ENCODE measurements around the gene ARHGAP27. TPM values are rescaled to one million over a fixed set of nuclear protein-coding genes. Genes with fewer than 3 reads are reported as not detected.

ARHGAP27 gene
- total and polyA plus RNA-seq, 2 experiments from 2014 or later, result 21.1 to 27.9 TPM

DNA sequence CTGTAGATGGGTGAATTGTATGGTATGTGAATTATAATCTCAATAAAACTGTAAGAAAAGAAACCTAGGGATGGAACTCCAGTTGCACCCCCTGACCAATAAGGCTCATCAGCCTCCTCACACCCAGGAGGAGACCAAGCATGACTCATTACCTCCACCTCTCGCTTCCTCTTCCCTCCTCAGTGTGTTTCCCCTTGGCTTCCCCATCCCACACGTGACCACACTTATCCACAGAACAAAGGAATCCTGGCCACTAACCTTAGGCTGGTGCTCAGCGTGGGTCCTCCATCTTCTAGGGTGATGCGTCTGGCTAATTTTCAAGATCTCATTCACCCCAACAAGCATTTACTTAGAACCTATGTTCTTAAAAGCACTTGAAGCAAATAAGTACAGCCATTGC lies 79.6 kb downstream of the ARHGAP27 start:
- no peak overlapping the region for H3K27ac ChIP-seq
- 92% methylated on average over 4 of the region's 4 CpGs for WGBS (ENCODE audit: low lambda C conversion rate, missing lambda C conversion rate)
- H3K79me2 ChIP-seq, result no peaks in the 10 kb centered on the region
- H3K27me3 ChIP-seq, result no peaks in the 10 kb centered on the region
- H3K9me2 ChIP-seq (replicated peaks; ENCODE audit: insufficient read depth), result no peaks in the 10 kb centered on the region
- no peaks in the 10 kb centered on the region for H3K36me3 ChIP-seq (replicated peaks; ENCODE audit: insufficient read depth, low read depth)
- no peak for DNase-seq (ENCODE audit: low spot score)
- no peak overlapping the region for H2AFZ ChIP-seq
- no peak overlapping the region for H3K4me2 ChIP-seq
- no peak for TF ChIP-seq EZH2phosphoT487 (IDR thresholded peaks at IDR 0.05; ENCODE audit: low read depth, severe bottlenecking, unreplicated experiment)
- TF ChIP-seq EZH2 (IDR thresholded peaks at IDR 0.05; ENCODE audit: borderline replicate concordance), result no peak
- TF ChIP-seq CTCF (IDR thresholded peaks at IDR 0.05; ENCODE audit: poor library complexity), result no peak
- H4K20me1 ChIP-seq (ENCODE audit: insufficient read depth, poor library complexity, severe bottlenecking), result no peaks in the 10 kb centered on the region
- no peak overlapping the region for H3K4me3 ChIP-seq
- H3K4me1 ChIP-seq (ENCODE audit: insufficient read depth), result no peaks in the 10 kb centered on the region
- H3K9me3 ChIP-seq (ENCODE audit: low read depth), result no peaks in the 10 kb centered on the region

DNA sequence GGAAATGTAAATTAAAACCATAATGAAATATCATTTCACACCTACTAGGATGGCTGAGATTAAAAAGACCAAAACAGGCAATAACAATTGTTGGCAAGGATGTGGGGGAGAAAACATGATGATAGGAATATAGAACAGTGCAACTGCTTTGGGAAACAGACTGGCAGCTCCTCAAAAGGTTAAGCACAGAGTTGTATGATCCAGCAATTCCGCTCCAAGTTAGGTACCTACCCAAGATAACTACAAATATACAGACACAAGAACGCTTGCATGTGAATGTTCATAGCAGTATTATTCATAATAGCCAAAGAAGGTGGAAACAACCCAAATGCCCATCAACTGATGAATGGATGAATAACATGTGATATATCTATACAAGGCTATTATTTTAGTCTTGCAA lies 80.8 kb downstream of the ARHGAP27 start:
- Histone ChIP-seq H4K20me1 (ENCODE audit: insufficient read depth, poor library complexity, severe bottlenecking) (no peaks in the 10 kb centered on the region), H3K9me2 (replicated peaks; ENCODE audit: insufficient read depth) (no peaks in the 10 kb centered on the region), H3K4me1 (ENCODE audit: insufficient read depth) (no peaks in the 10 kb centered on the region), H3K27me3 (no peaks in the 10 kb centered on the region), H3K4me3 (no peak overlapping the region), H3K79me2 (no peaks in the 10 kb centered on the region), H3K36me3 (replicated peaks; ENCODE audit: insufficient read depth, low read depth) (no peaks in the 10 kb centered on the region), H3K4me2 (no peak overlapping the region), H2AFZ (no peak overlapping the region), H3K27ac (no peak overlapping the region), H3K9me3 (ENCODE audit: low read depth) (no peaks in the 10 kb centered on the region)
- TF ChIP-seq EZH2phosphoT487 (IDR thresholded peaks at IDR 0.05; ENCODE audit: low read depth, severe bottlenecking, unreplicated experiment), result no peak
- no peak for TF ChIP-seq CTCF (IDR thresholded peaks at IDR 0.05; ENCODE audit: poor library complexity)
- no peak for TF ChIP-seq EZH2 (IDR thresholded peaks at IDR 0.05; ENCODE audit: borderline replicate concordance)
- DNase-seq (ENCODE audit: low spot score), result no peak
- WGBS (ENCODE audit: low lambda C conversion rate, missing lambda C conversion rate), result 100% methylated on average over 2 of the region's 2 CpGs

DNA sequence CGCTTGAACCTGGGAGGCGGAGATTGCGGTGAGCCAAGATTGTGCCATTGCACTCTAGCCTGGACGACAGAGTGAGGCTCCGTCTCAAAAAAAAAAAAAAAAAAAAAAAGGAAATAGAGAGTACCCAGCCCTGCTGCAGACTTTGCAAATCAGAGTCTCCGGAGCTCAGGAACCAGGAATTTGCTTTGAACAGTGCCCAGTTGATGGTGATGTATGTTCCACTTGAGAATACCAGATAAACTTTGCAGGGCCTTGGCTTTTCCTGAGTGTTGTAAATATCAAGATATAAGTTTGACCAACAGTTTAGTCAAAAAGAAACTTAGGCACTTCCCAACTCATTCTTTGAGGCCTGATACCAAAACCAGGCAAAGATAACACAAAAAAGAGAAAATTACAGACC lies 85.2 kb downstream of the ARHGAP27 start:
- Histone ChIP-seq H3K27ac (no peak overlapping the region), H4K20me1 (ENCODE audit: insufficient read depth, poor library complexity, severe bottlenecking) (no peaks in the 10 kb centered on the region), H2AFZ (no peak overlapping the region), H3K4me2 (no peak overlapping the region), H3K27me3 (no peaks in the 10 kb centered on the region), H3K4me3 (no peak overlapping the region), H3K79me2 (no peaks in the 10 kb centered on the region), H3K4me1 (ENCODE audit: insufficient read depth) (no peaks in the 10 kb centered on the region), H3K9me3 (ENCODE audit: low read depth) (no peaks in the 10 kb centered on the region), H3K36me3 (replicated peaks; ENCODE audit: insufficient read depth, low read depth) (no peaks in the 10 kb centered on the region), H3K9me2 (replicated peaks; ENCODE audit: insufficient read depth) (no peaks in the 10 kb centered on the region)
- DNase-seq (ENCODE audit: low spot score), result no peak
- WGBS (ENCODE audit: low lambda C conversion rate, missing lambda C conversion rate), result 85% methylated on average over 6 of the region's 6 CpGs
- TF ChIP-seq EZH2phosphoT487 (IDR thresholded peaks at IDR 0.05; ENCODE audit: low read depth, severe bottlenecking, unreplicated experiment), result no peak

GRCh38 chr17:45346216-45347015 lies 86.3 kb downstream of the ARHGAP27 start:
- no peaks in the 10 kb centered on the region for H3K9me3 ChIP-seq (ENCODE audit: low read depth)
- no peak for TF ChIP-seq EZH2 (IDR thresholded peaks at IDR 0.05; ENCODE audit: borderline replicate concordance)
- TF ChIP-seq EZH2phosphoT487 (IDR thresholded peaks at IDR 0.05; ENCODE audit: low read depth, severe bottlenecking, unreplicated experiment), result no peak
- TF ChIP-seq CTCF (IDR thresholded peaks at IDR 0.05; ENCODE audit: poor library complexity), result no peak
- H3K4me1 ChIP-seq (ENCODE audit: insufficient read depth), result peaks cover 5% of the 10 kb centered on the region
- H3K9me2 ChIP-seq (replicated peaks; ENCODE audit: insufficient read depth), result no peaks in the 10 kb centered on the region
- H3K4me2 ChIP-seq, result no peak overlapping the region
- H3K79me2 ChIP-seq, result no peaks in the 10 kb centered on the region
- WGBS (ENCODE audit: low lambda C conversion rate, missing lambda C conversion rate), result 90% methylated on average over 13 of the region's 13 CpGs
- H2AFZ ChIP-seq, result no peak overlapping the region
- H3K27ac ChIP-seq, result peak overlapping the region; percentile 17
- no peak for DNase-seq (ENCODE audit: low spot score)
- H3K27me3 ChIP-seq, result no peaks in the 10 kb centered on the region
- H4K20me1 ChIP-seq (ENCODE audit: insufficient read depth, poor library complexity, severe bottlenecking), result no peaks in the 10 kb centered on the region
- no peak overlapping the region for H3K4me3 ChIP-seq
- H3K36me3 ChIP-seq (replicated peaks; ENCODE audit: insufficient read depth, low read depth), result no peaks in the 10 kb centered on the region

Data from hepatocyte (in vitro differentiated cells).